Astrocyte (in vitro differentiated cells and primary cell): Measurements from ENCODE around the gene GADD45GIP1. TPM values are rescaled to one million over a fixed set of nuclear protein-coding genes. Genes with fewer than 3 reads are reported as not detected.
"Not testable (repeated sequence)": the region's sequence is repeated elsewhere in the genome, so short reads cannot be mapped to it uniquely, and the experiment has no call there.

ENCODE experiments used
- DNase-seq: peaks from one replicate; pipeline ENCODE4 v3.0.0-alpha.2; 2010; ENCODE audit warnings: low read depth
- FAIRE-seq: peaks from 2 replicates; lab custom pipeline; 2011; peaks lifted over from hg19 to GRCh38; lab: Jason Lieb, UNC
- H2AFZ ChIP-seq: 2 replicates; pipeline ENCODE4 v1.6.0; 2012; ENCODE audit warnings: low read depth, low read length, inconsistent platforms
- H3K27ac ChIP-seq: 2 replicates; pipeline ENCODE4 v1.5.1; 2011; ENCODE audit warnings: low read depth, low read length, inconsistent platforms
- H3K27me3 ChIP-seq: 2 replicates; pipeline ENCODE4 v1.6.0; 2011; ENCODE audit warnings: low read length, inconsistent platforms; ENCODE audit not compliant: insufficient read depth
- H3K36me3 ChIP-seq: 2 replicates; pipeline ENCODE4 v1.5.1; 2011; ENCODE audit warnings: low read length, inconsistent platforms; ENCODE audit not compliant: insufficient read depth
- H3K4me1 ChIP-seq: 2 replicates; pipeline ENCODE4 v1.5.1; 2011; ENCODE audit warnings: low read length, inconsistent platforms; ENCODE audit not compliant: insufficient read depth
- H3K4me2 ChIP-seq: 2 replicates; pipeline ENCODE4 v1.6.0; 2012; ENCODE audit warnings: low read length, inconsistent platforms
- H3K4me3 ChIP-seq: 2 replicates; pipeline ENCODE4 v1.5.1; 2011; ENCODE audit warnings: low read depth, mild to moderate bottlenecking, low read length, inconsistent platforms; ENCODE audit not compliant: insufficient read depth
- H3K79me2 ChIP-seq: 2 replicates; pipeline ENCODE4 v1.6.0; 2012; ENCODE audit warnings: mild to moderate bottlenecking, low read length, inconsistent platforms; ENCODE audit not compliant: insufficient read depth
- H3K9ac ChIP-seq: 2 replicates; pipeline ENCODE4 v1.6.0; 2012; ENCODE audit warnings: mild to moderate bottlenecking, low read length, inconsistent platforms
- H3K9me3 ChIP-seq: 2 replicates; pipeline ENCODE4 v1.5.1; 2012; ENCODE audit warnings: low read depth, mild to moderate bottlenecking, low read length, inconsistent platforms; ENCODE audit not compliant: insufficient read depth
- H4K20me1 ChIP-seq: 2 replicates; pipeline ENCODE4 v1.6.0; 2012; ENCODE audit warnings: low read length, inconsistent platforms; ENCODE audit not compliant: insufficient read depth
- H3K27ac Mint-ChIP-seq: one replicate; pipeline ENCODE4 v1.8.0; 2021; ENCODE audit warnings: mild to moderate bottlenecking, mixed read lengths; ENCODE audit not compliant: unreplicated experiment
- H3K27me3 Mint-ChIP-seq: one replicate; pipeline ENCODE4 v1.8.0; 2021; ENCODE audit warnings: low read depth, mixed read lengths; ENCODE audit not compliant: unreplicated experiment
- H3K36me3 Mint-ChIP-seq: one replicate; pipeline ENCODE4 v1.8.0; 2021; ENCODE audit warnings: low read depth, mixed read lengths; ENCODE audit not compliant: unreplicated experiment
- H3K4me1 Mint-ChIP-seq: one replicate; pipeline ENCODE4 v1.8.0; 2021; ENCODE audit warnings: low read depth, mixed read lengths; ENCODE audit not compliant: unreplicated experiment
- H3K4me3 Mint-ChIP-seq: one replicate; pipeline ENCODE4 v1.8.0; 2021; ENCODE audit warnings: mild to moderate bottlenecking, moderate library complexity, mixed read lengths; ENCODE audit not compliant: unreplicated experiment
- H3K9me3 Mint-ChIP-seq: one replicate; pipeline ENCODE4 v1.8.0; 2021; ENCODE audit warnings: mild to moderate bottlenecking, mixed read lengths; ENCODE audit not compliant: unreplicated experiment
- EZH2 ChIP-seq: IDR thresholded peaks from 2 replicates; pipeline ENCODE4 v1.6.1; 2012; ENCODE audit warnings: mild to moderate bottlenecking, low read length, inconsistent platforms; ENCODE audit not compliant: insufficient read depth
- total RNA-seq: library from RNA; stranded (reverse); gene quantifications from 2 replicates; pipeline ENCODE4 v1.2.1, GENCODE V29; 2021
- TF ChIP-seq, protein P1 (sequence below): IDR thresholded peaks from 2 replicates; pipeline ENCODE4 v1.5.1; 2011; ENCODE audit warnings: low read depth, mild to moderate bottlenecking, inconsistent platforms, low read length, moderate library complexity; ENCODE audit not compliant: insufficient read depth

GADD45GIP1 gene
- total RNA-seq, 1 donor from 2014 or later, result 35.5 TPM

DNA sequence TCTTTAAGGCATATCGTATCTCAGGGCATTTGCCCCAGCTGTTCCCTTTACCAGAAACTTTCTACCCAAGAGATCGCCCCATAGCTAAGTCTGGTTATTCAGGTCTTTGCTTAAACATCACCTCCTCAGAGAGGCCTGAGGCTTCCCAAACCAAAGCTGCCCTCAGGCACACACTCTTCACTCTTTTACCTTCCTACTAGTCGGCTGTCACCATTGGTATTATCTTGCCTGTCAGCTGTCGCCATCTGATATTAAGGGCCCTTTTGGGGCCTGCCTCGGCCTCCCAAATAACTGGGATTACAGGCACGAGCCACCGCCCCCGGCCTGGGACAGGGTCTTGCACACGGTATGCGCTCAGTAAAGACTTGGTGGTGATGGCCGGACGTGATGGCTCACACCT, 1.0 kb downstream of the GADD45GIP1 start:
- Mint-ChIP-seq H3K4me3 (peak overlapping the region; percentile 94), H3K4me1 (peaks cover 16% of the 10 kb centered on the region), H3K27me3 (peaks cover 2% of the 10 kb centered on the region), H3K27ac (peak overlapping the region; percentile 75), H3K9me3 (no peaks in the 10 kb centered on the region), H3K36me3 (peaks cover 2% of the 10 kb centered on the region)
- Histone ChIP-seq H2AFZ (no peak overlapping the region), H3K4me3 (peak overlapping the region; percentile 87), H3K4me2 (peak overlapping the region; percentile 91), H3K79me2 (peaks cover 52% of the 10 kb centered on the region), H3K36me3 (peaks cover 7% of the 10 kb centered on the region), H3K4me1 (peaks cover 29% of the 10 kb centered on the region), H3K27me3 (no peaks in the 10 kb centered on the region), H3K9me3 (no peaks in the 10 kb centered on the region), H4K20me1 (peaks cover 20% of the 10 kb centered on the region), H3K27ac (peak overlapping the region; percentile 33), H3K9ac (peak overlapping the region; percentile 93)
- FAIRE-seq, result no peak
- TF ChIP-seq EZH2, result no peak
- TF ChIP-seq, protein P1, sequence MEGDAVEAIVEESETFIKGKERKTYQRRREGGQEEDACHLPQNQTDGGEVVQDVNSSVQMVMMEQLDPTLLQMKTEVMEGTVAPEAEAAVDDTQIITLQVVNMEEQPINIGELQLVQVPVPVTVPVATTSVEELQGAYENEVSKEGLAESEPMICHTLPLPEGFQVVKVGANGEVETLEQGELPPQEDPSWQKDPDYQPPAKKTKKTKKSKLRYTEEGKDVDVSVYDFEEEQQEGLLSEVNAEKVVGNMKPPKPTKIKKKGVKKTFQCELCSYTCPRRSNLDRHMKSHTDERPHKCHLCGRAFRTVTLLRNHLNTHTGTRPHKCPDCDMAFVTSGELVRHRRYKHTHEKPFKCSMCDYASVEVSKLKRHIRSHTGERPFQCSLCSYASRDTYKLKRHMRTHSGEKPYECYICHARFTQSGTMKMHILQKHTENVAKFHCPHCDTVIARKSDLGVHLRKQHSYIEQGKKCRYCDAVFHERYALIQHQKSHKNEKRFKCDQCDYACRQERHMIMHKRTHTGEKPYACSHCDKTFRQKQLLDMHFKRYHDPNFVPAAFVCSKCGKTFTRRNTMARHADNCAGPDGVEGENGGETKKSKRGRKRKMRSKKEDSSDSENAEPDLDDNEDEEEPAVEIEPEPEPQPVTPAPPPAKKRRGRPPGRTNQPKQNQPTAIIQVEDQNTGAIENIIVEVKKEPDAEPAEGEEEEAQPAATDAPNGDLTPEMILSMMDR, result no peak
- DNase-seq, result no peak

DNA sequence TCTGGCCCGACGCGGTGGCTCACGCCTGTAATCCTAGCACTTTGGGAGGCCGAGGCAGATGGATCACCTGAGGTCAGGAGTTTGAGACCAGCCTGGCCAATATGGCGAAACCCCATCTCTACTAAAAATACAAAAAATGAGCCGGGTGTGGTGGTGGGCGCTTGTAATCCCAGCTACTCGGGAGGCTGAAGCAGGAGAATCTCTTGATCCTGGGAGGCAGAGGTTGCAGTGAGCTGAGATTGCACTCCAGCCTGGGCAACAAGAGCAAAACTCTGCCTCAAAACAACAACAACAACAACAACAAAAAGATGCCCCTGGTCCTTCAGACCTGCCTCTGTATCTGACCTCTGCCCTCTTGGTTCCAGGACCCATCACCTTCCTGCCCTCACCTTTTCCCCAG, 1.4 kb downstream of the GADD45GIP1 start:
- H3K4me1 ChIP-seq, result peaks cover 29% of the 10 kb centered on the region
- not testable (repeated sequence) for H3K27ac ChIP-seq, H3K27me3 Mint-ChIP-seq, DNase-seq, H3K9me3 ChIP-seq, H3K36me3 Mint-ChIP-seq, H3K36me3 ChIP-seq, H2AFZ ChIP-seq, H3K9me3 Mint-ChIP-seq, H3K27me3 ChIP-seq, FAIRE-seq
- peak overlapping the region; percentile 91 for H3K4me2 ChIP-seq
- peaks cover 52% of the 10 kb centered on the region for H3K79me2 ChIP-seq
- Mint-ChIP-seq H3K4me1 (peaks cover 16% of the 10 kb centered on the region), H3K4me3 (peak overlapping the region; percentile 94), H3K27ac (peak overlapping the region; percentile 75)
- peak overlapping the region; percentile 87 for H3K4me3 ChIP-seq
- H3K9ac ChIP-seq, result peak overlapping the region; percentile 93
- peaks cover 20% of the 10 kb centered on the region for H4K20me1 ChIP-seq

DNA sequence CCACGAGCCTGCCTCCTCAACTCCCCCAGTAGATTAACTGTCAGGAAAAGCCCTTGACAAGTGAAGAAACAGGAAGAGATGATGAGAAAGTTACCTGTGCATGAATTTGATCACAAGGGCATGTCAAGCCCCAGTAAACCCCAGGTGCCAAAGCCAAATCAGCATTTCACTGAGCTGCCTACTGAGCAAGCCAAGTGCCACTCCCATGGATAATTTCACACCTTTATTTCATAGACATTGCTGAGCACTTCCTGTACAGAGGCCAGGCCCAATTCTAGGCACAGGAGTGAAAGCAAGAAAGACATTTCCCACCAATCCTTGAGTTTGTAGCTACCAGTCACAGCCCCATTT, 2.4 kb downstream of the GADD45GIP1 start:
- TF ChIP-seq, protein P1, result no peak
- no peak for TF ChIP-seq EZH2
- H3K4me1 Mint-ChIP-seq, result peaks cover 16% of the 10 kb centered on the region
- Histone ChIP-seq H3K9me3 (no peaks in the 10 kb centered on the region), H3K4me3 (no peak overlapping the region), H3K27ac (peak overlapping the region; percentile 24), H3K27me3 (no peaks in the 10 kb centered on the region), H4K20me1 (peaks cover 20% of the 10 kb centered on the region), H3K79me2 (peaks cover 54% of the 10 kb centered on the region), H3K9ac (peak overlapping the region; percentile 11), H3K4me2 (peak overlapping the region; percentile 11), H2AFZ (no peak overlapping the region), H3K36me3 (peaks cover 14% of the 10 kb centered on the region), H3K4me1 (peaks cover 29% of the 10 kb centered on the region)
- H3K27me3 Mint-ChIP-seq, result no peaks in the 10 kb centered on the region
- H3K36me3 Mint-ChIP-seq, result peaks cover 5% of the 10 kb centered on the region
- H3K27ac Mint-ChIP-seq, result no peak overlapping the region
- H3K4me3 Mint-ChIP-seq, result peak overlapping the region; percentile 69
- no peaks in the 10 kb centered on the region for H3K9me3 Mint-ChIP-seq
- DNase-seq, result no peak
- FAIRE-seq, result no peak
